Measurements from ENCODE around the gene ORM2. TPM values are rescaled to one million over a fixed set of nuclear protein-coding genes. Genes with fewer than 3 reads are reported as not detected.

ORM2 gene
- total and polyA plus RNA-seq, 2 of the 8 experiments (the other 6 are each of a cell fraction or from before 2014, with no cell fraction given), result 1.3 TPM; not detected in 1

DNA sequence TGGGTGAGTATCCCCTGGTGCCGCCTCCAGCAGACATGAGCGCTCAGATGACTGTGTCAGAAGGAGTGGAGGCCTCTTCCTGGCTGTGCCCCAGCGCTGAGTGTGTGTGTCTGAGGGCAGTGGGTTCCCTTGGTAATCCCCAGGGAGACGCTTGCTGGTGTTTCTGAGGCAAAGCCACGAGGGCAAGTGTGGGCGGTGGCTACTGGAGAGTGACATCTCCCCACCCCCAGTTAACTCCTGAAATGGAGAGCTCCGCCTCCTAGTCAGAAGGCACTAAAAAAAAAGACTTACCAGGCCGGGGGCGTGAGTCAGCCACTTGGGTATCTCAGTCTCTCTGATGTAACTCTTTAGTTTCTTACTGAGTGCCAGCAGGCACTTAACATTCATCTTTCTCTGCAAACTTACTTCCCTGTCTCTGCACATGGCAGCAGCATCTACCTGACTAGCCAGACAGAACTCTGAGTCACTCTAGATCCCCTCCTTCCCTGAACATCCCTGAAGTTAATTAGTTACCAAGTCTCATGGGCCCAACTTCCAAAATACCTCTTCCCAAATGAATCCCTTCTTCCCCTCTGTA lies 19.3 kb downstream of the ORM2 start:
- H3K4me2 ChIP-seq (ENCODE audit: insufficient read depth in 1 of 2, low read depth in 2 of 2, low read length in 2 of 2), result peak overlapping the region in 1 of 2 experiments; percentile 59; a peak in 2 of 4 replicates
- no peak for TF ChIP-seq SUZ12 (IDR thresholded peaks at IDR 0.05; ENCODE audit: low read length)
- no peak for TF ChIP-seq HDAC2 (IDR thresholded peaks at IDR 0.05; ENCODE audit: borderline replicate concordance in 1 of 2, low read depth in 2 of 2, low read length in 2 of 2)
- TF ChIP-seq, protein P1, sequence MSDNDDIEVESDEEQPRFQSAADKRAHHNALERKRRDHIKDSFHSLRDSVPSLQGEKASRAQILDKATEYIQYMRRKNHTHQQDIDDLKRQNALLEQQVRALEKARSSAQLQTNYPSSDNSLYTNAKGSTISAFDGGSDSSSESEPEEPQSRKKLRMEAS (IDR thresholded peaks at IDR 0.05), result peak; percentile 68
- no peak for TF ChIP-seq JUN (IDR thresholded peaks at IDR 0.05; ENCODE audit: low read depth, low read length)
- TF ChIP-seq SIN3A (conservative IDR thresholded peaks at IDR 0.05 in 1 of 2, IDR thresholded peaks at IDR 0.05 in 1 of 2; ENCODE audit: low read depth in 1 of 2, low read length in 2 of 2), result 0 out of 4 replicates have a peak, but pooled peaks of 1 of the 2 experiments have one; percentile 30
- no peak for TF ChIP-seq SP4 (IDR thresholded peaks at IDR 0.05; ENCODE audit: low read length)
- TF ChIP-seq SIX5 (IDR thresholded peaks at IDR 0.05; ENCODE audit: low read depth, low read length), result no peak
- no peak for TF ChIP-seq RAD21 (IDR thresholded peaks at IDR 0.05 in 1 of 2, conservative IDR thresholded peaks at IDR 0.05 in 1 of 2; ENCODE audit: low read depth in 2 of 2, low read length in 2 of 2)
- TF ChIP-seq JUND (IDR thresholded peaks at IDR 0.05; ENCODE audit: low read length), result peak; percentile 67; the same call in 1 of the 2 replicates
- no peak for TF ChIP-seq CBX8 (IDR thresholded peaks at IDR 0.05; ENCODE audit: borderline replicate concordance, low read depth, low read length)
- TF ChIP-seq KDM5A (IDR thresholded peaks at IDR 0.05; ENCODE audit: low read length), result no peak

More for the DNA sequence above, 19.3 kb downstream of the ORM2 start:
- 0 out of 2 replicates have a peak overlapping the region, but pooled peaks have one; percentile 53 for H2BK15ac ChIP-seq (ENCODE audit: low read length)
- no peaks in the 10 kb centered on the region for H3K23me2 ChIP-seq (ENCODE audit: low read depth, low read length)
- H4K5ac ChIP-seq (ENCODE audit: insufficient read length, low read depth, low read length), result no peak overlapping the region
- peak overlapping the region; percentile 84; the same call in 1 of the 2 replicates for H2BK12ac ChIP-seq (ENCODE audit: low read depth, low read length)
- no peak overlapping the region; the same call in 1 of the 2 replicates for H4K8ac ChIP-seq (ENCODE audit: extremely low read depth, insufficient read depth, low read length)
- CTCF ChIA-PET (ENCODE audit: partially characterized antibody), result interaction anchor here (4.5 kb wide), 1 partner anchor 10 kb away, joined by 21 read pairs; no protein-coding TSS in a partner anchor
- POLR2A ChIA-PET (ENCODE audit: partially characterized antibody), result interaction anchor here (0.8 to 1.9 kb wide), 9 partner anchors 9 to 241 kb away, joined by 3 to 6 read pairs (median 4); no protein-coding TSS in a partner anchor
- no peaks in the 10 kb centered on the region for H3K79me1 ChIP-seq (ENCODE audit: low read depth, low read length)
- no peak overlapping the region for H3K9ac ChIP-seq (replicated peaks in 1 of 4; ENCODE audit: extremely low read depth in 1 of 4, low read depth in 3 of 4, low read length in 3 of 4)
- DNase-seq (ENCODE audit: low read depth in 1 of 2, low spot score in 2 of 2) (peak; percentile 66 to 68), FAIRE-seq (peak; percentile 57)
- H3K56ac ChIP-seq (replicated peaks; ENCODE audit: insufficient read length, low read depth, low read length), result no peak overlapping the region
- H2AK5ac ChIP-seq (ENCODE audit: low read depth, low read length), result peak overlapping the region; percentile 83; the same call in 1 of the 2 replicates
- no peak overlapping the region for H2AFZ ChIP-seq (ENCODE audit: low read length)
- no peak overlapping the region for H3K14ac ChIP-seq (ENCODE audit: insufficient read length)
- H3K18ac ChIP-seq (ENCODE audit: extremely low read depth, low read length), result peak overlapping the region; percentile 87
- H2BK20ac ChIP-seq (ENCODE audit: low read length), result peak overlapping the region; percentile 48; the same call in 1 of the 2 replicates
- no peak overlapping the region for H3K23ac ChIP-seq (ENCODE audit: insufficient read length)
- no peak overlapping the region for H3K4me3 ChIP-seq (ENCODE audit: extremely low read depth in 1 of 4, insufficient read depth in 2 of 4, low read depth in 3 of 4, low read length in 4 of 4)
- no peak overlapping the region for H4K91ac ChIP-seq (replicated peaks; ENCODE audit: insufficient read length, low read length)
- no peaks in the 10 kb centered on the region for H3K9me3 ChIP-seq (ENCODE audit: insufficient read depth in 2 of 2, low read depth in 1 of 2, low read length in 1 of 2)
- peak overlapping the region; percentile 21; the same call in 1 of the 2 replicates for H3K27ac ChIP-seq (ENCODE audit: low read depth, low read length)
- H3K4ac ChIP-seq (replicated peaks; ENCODE audit: insufficient read length, low read depth, low read length), result no peak overlapping the region
- peaks cover 12 to 80% (median 46%) of the 10 kb centered on the region in 4 experiments; a peak in 7 of 8 replicates for H3K36me3 ChIP-seq (ENCODE audit: control insufficient read depth in 2 of 4, insufficient read depth in 4 of 4, low read length in 3 of 4)
- no peaks in the 10 kb centered on the region for H4K20me1 ChIP-seq (replicated peaks in 1 of 2; ENCODE audit: control insufficient read depth in 1 of 2, insufficient read depth in 2 of 2, low read length in 2 of 2)
- no peaks in the 10 kb centered on the region for H3K27me3 ChIP-seq (replicated peaks in 1 of 4; ENCODE audit: control insufficient read depth in 3 of 4, extremely low read depth in 1 of 4, insufficient read depth in 3 of 4, low read length in 3 of 4)
- H2BK5ac ChIP-seq (ENCODE audit: low read depth, low read length), result peak overlapping the region; percentile 85
- no peak overlapping the region for H2BK120ac ChIP-seq (replicated peaks; ENCODE audit: low read depth, low read length)
- H3K4me1 ChIP-seq (replicated peaks in 1 of 4; ENCODE audit: control insufficient read depth in 3 of 4, insufficient read depth in 4 of 4, low read length in 3 of 4), result peaks cover 4 to 11% (median 8%) of the 10 kb centered on the region in 4 experiments; a peak in 6 of 7 replicates
- no peaks in the 10 kb centered on the region for H3K79me2 ChIP-seq (ENCODE audit: control insufficient read depth in 1 of 2, insufficient read depth in 2 of 2, low read length in 2 of 2)
- WGBS, 2 experiments (ENCODE audit: extremely low coverage in 1 of 2, insufficient coverage in 1 of 2, insufficient read length in 1 of 2, insufficient replicate concordance in 2 of 2, low coverage in 1 of 2, low lambda C conversion rate in 2 of 2, missing lambda C conversion rate in 1 of 2), result 61% methylated on average over 9 of the region's 9 CpGs; no CpG with 5 or more reads in 1 of the 2 experiments
